ENCODE measurements around the gene NET1. TPM values are rescaled to one million over a fixed set of nuclear protein-coding genes. Genes with fewer than 3 reads are reported as not detected.
"Not testable (repeated sequence)": the region's sequence is repeated elsewhere in the genome, so short reads cannot be mapped to it uniquely, and the experiment has no call there.

Gene NET1
- total and polyA plus RNA-seq, 2 donors (not counting 3 experiments of a cell fraction or from before 2014, with no cell fraction given) = 14.4 to 46.3 TPM

DNA sequence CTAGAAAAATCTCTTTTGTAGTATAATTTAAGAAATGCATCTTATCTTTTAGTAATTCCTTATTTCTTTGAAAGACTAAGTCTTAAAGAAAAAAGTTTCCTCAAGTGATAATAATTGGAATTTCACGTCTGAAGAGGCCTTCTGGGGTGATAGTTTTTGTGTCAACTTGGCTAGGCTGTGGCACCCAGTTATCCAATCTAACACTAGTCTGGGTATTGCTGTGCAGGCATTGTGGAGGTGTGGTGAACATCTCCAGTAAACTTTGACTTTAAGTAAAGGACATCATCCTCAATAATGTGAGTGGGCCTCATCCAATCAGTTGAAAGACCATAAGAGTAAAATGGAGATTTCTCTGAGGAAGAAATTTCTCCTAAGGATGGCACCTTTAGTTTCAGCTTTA, 5.4 kb upstream of the NET1 start:
- Histone ChIP-seq H4K20me1 (replicated peaks; ENCODE audit: control insufficient read depth, extremely low read depth, insufficient read depth, low read length) (no peaks in the 10 kb centered on the region), H3K27me3 (ENCODE audit: control insufficient read depth in 2 of 2, insufficient read depth in 2 of 2, low read length in 2 of 2) (peaks cover 0 to 3% of the 10 kb centered on the region in 2 experiments), H3K4me1 (ENCODE audit: control insufficient read depth, extremely low read depth, insufficient read depth, low read length) (peaks cover 8% of the 10 kb centered on the region), H3K9ac (replicated peaks; ENCODE audit: extremely low read depth, insufficient read depth, low read length) (no peak overlapping the region), H3K79me2 (ENCODE audit: control insufficient read depth, insufficient read depth, low read length) (no peaks in the 10 kb centered on the region), H3K36me3 (ENCODE audit: control insufficient read depth in 2 of 2, extremely low read depth in 1 of 2, insufficient read depth in 2 of 2, low read length in 2 of 2) (no peaks in the 10 kb centered on the region), H2AFZ (ENCODE audit: low read depth, low read length) (no peak overlapping the region), H3K4me3 (replicated peaks in 1 of 3; ENCODE audit: insufficient read depth in 1 of 3, low read depth in 1 of 3, low read length in 3 of 3) (no peak overlapping the region), H3K27ac (ENCODE audit: insufficient read depth, low read depth, low read length) (no peak overlapping the region), H3K4me2 (ENCODE audit: insufficient read depth, low read length) (no peak overlapping the region), H3K9me3 (replicated peaks; ENCODE audit: control insufficient read depth, insufficient read depth, low read length) (no peaks in the 10 kb centered on the region), H3K9me1 (replicated peaks; ENCODE audit: control insufficient read depth, extremely low read depth, insufficient read depth, low read length) (no peaks in the 10 kb centered on the region)
- TF ChIP-seq JUN (IDR thresholded peaks at IDR 0.05; ENCODE audit: borderline replicate concordance, insufficient read depth, insufficient read length, low read depth) = no peak
- dilution Hi-C loops (cut with MboI; ENCODE audit: extremely low pct_ligation_motif_present, low sequenced_read_pairs) = no loop called here
- DNase-seq (ENCODE audit: low read depth, low spot score) (no peak), FAIRE-seq (no peak)
- ChIA-PET POLR2A (no interaction called here), CTCF (no interaction called here)
- intact Hi-C loops (cut with micrococcal nuclease) = no loop called here
- no TSS peak for BruUV-seq (replicated peaks)

GRCh38 chr10:5410787-5411186, 1.6 kb upstream of the NET1 start:
- H3K9ac ChIP-seq (replicated peaks; ENCODE audit: extremely low read depth, insufficient read depth, low read length); BruUV-seq (replicated peaks); H3K9me3 ChIP-seq (replicated peaks; ENCODE audit: control insufficient read depth, insufficient read depth, low read length); H3K9me1 ChIP-seq (replicated peaks; ENCODE audit: control insufficient read depth, extremely low read depth, insufficient read depth, low read length); H3K27ac ChIP-seq (ENCODE audit: insufficient read depth, low read depth, low read length); H3K27me3 ChIP-seq (ENCODE audit: control insufficient read depth in 2 of 2, insufficient read depth in 2 of 2, low read length in 2 of 2); H3K4me2 ChIP-seq (ENCODE audit: insufficient read depth, low read length); H4K20me1 ChIP-seq (replicated peaks; ENCODE audit: control insufficient read depth, extremely low read depth, insufficient read depth, low read length); H3K4me3 ChIP-seq (replicated peaks in 1 of 3; ENCODE audit: insufficient read depth in 1 of 3, low read depth in 1 of 3, low read length in 3 of 3); POLR2A ChIA-PET; H3K36me3 ChIP-seq (ENCODE audit: control insufficient read depth in 2 of 2, extremely low read depth in 1 of 2, insufficient read depth in 2 of 2, low read length in 2 of 2); H2AFZ ChIP-seq (ENCODE audit: low read depth, low read length); intact Hi-C loops (cut with micrococcal nuclease); DNase-seq (ENCODE audit: low read depth, low spot score); dilution Hi-C loops (cut with MboI; ENCODE audit: extremely low pct_ligation_motif_present, low sequenced_read_pairs); FAIRE-seq: not testable (repeated sequence)
- Histone ChIP-seq H3K79me2 (ENCODE audit: control insufficient read depth, insufficient read depth, low read length) (peaks cover 31% of the 10 kb centered on the region), H3K4me1 (ENCODE audit: control insufficient read depth, extremely low read depth, insufficient read depth, low read length) (peaks cover 11% of the 10 kb centered on the region)
- CTCF ChIA-PET = interaction anchor here (1.1 to 1.6 kb wide), 3 partner anchors 20 to 561 kb away, joined by 3 read pairs; no protein-coding TSS in a partner anchor
